MM.1S (cell line): ENCODE data around the gene FBLN2.
A peak's percentile ranks its signal among the peaks of the same experiment; 100 is the strongest.

Experiments
- DNase-seq: peaks from one replicate; pipeline ENCODE4 v3.0.0-alpha.2; 2015
- H2AFZ ChIP-seq: fragments of 300-600 bp; sonication (generic); 2 replicates; pipeline ENCODE4 v1.6.0; 2016; ENCODE audit warnings: antibody characterized with exemption, low read length
- H3F3A ChIP-seq: fragments of 300-600 bp; sonication (generic); 2 replicates; pipeline ENCODE4 v1.6.1; 2016; ENCODE audit warnings: mild to moderate bottlenecking, antibody characterized with exemption, low read length, moderate library complexity, mixed read lengths; ENCODE audit not compliant: insufficient read depth
- H3K27ac ChIP-seq: fragments of 300-600 bp; sonication (generic); 2 replicates; pipeline ENCODE4 v1.5.1; 2016; ENCODE audit warnings: mild to moderate bottlenecking, low read length
- H3K27me3 ChIP-seq: fragments of 300-600 bp; sonication (generic); replicated peaks from 2 replicates; pipeline ENCODE4 v1.6.0; 2016; ENCODE audit warnings: low read length; ENCODE audit not compliant: insufficient read depth
- H3K36me3 ChIP-seq: fragments of 300-600 bp; sonication (generic); replicated peaks from 2 replicates; pipeline ENCODE4 v1.6.1; 2016; ENCODE audit warnings: mild to moderate bottlenecking, low read length, mixed read lengths; ENCODE audit not compliant: insufficient read depth
- H3K4me1 ChIP-seq: fragments of 300-600 bp; sonication (generic); 2 replicates; pipeline ENCODE4 v1.6.1; 2016; ENCODE audit warnings: low read length, mixed read lengths
- H3K4me2 ChIP-seq: fragments of 300-600 bp; sonication (generic); 2 replicates; pipeline ENCODE4 v1.6.0; 2016; ENCODE audit warnings: low read depth, low read length
- H3K4me3 ChIP-seq: fragments of 300-600 bp; sonication (generic); 2 replicates; pipeline ENCODE4 v1.5.1; 2016; ENCODE audit warnings: low read length, mixed read lengths
- H3K79me2 ChIP-seq: fragments of 300-600 bp; sonication (generic); 2 replicates; pipeline ENCODE4 v1.6.1; 2016; ENCODE audit warnings: mixed run types, low read length, mixed read lengths
- H3K9ac ChIP-seq: fragments of 300-600 bp; sonication (generic); 2 replicates; pipeline ENCODE4 v1.6.1; 2016; ENCODE audit warnings: low read length, mixed read lengths
- H3K9me2 ChIP-seq: fragments of 300-600 bp; sonication (generic); replicated peaks from 2 replicates; pipeline ENCODE4 v1.6.1; 2016; ENCODE audit warnings: mild to moderate bottlenecking, low read length, mixed read lengths; ENCODE audit not compliant: insufficient read depth
- H3K9me3 ChIP-seq: fragments of 300-600 bp; sonication (generic); replicated peaks from 2 replicates; pipeline ENCODE4 v1.6.1; 2016; ENCODE audit warnings: mild to moderate bottlenecking, low read length, mixed read lengths; ENCODE audit not compliant: insufficient read depth
- H4K20me1 ChIP-seq: fragments of 300-600 bp; sonication (generic); 2 replicates; pipeline ENCODE4 v1.6.1; 2016; ENCODE audit warnings: mild to moderate bottlenecking, low read length, moderate library complexity, mixed read lengths; ENCODE audit not compliant: insufficient read depth
- CTCF ChIP-seq: fragments of 300-600 bp; sonication (generic); IDR thresholded peaks from 2 replicates; pipeline ENCODE4 v1.5.1; 2016; ENCODE audit warnings: antibody characterized with exemption, low read length, mixed read lengths
- EZH2 ChIP-seq: fragments of 300-600 bp; sonication (generic); optimal IDR thresholded peaks from 2 replicates; pipeline ENCODE3; 2017; ENCODE audit warnings: low read depth, mild to moderate bottlenecking, antibody characterized with exemption, low read length, mixed read lengths
- EZH2phosphoT487 ChIP-seq: fragments of 300-600 bp; sonication (generic); IDR thresholded peaks from 2 replicates; pipeline ENCODE4 v1.6.1; 2018; ENCODE audit warnings: antibody characterized with exemption, low read length

The FBLN2 gene

DNA sequence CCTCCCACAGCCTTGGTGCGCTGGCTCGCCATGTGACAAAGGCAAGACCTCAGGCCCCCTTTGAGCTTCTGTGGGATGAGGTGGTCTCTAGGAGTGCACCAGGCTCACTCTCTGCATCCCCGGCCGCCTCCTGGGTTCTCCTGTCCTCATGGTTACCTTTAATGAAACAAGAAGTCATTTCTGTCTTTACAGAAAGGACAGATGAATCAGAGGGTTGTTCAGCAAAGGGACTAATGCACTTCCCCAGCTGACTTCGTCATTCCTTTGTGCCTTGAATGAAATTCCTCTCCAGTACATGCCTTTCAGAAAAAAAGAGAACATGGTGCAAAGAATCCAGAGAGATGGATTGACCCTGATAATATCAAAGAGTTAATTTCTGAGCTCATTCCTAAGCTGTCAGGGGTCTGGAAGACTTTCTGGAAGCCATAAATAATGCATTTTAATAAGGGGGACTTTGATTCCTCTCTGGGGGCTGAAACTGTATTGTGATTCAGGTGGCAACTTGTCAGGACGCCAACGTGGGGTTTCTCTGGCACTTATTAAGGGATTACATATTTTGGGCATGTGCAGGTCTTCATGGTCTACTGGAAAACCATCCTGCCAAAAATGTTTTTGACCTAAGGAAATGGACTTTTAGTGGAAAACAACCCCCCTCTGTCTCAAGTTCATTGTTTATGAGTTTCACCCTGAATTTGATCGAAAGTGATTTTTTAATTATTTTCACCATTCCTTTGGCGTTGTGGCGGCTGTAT, 122.7 kb downstream of the FBLN2 start:
- H3K4me2 ChIP-seq, result no peak overlapping the region
- no peak overlapping the region for H3K4me3 ChIP-seq
- no peaks in the 10 kb centered on the region for H3K4me1 ChIP-seq
- TF ChIP-seq EZH2 (no peak), EZH2phosphoT487 (no peak), CTCF (no peak)
- no peaks in the 10 kb centered on the region for H4K20me1 ChIP-seq
- H2AFZ ChIP-seq, result no peak overlapping the region
- H3F3A ChIP-seq, result no peaks in the 10 kb centered on the region
- H3K9me3 ChIP-seq, result no peaks in the 10 kb centered on the region
- H3K27me3 ChIP-seq, result peaks cover 86% of the 10 kb centered on the region
- no peaks in the 10 kb centered on the region for H3K79me2 ChIP-seq
- H3K9ac ChIP-seq, result no peak overlapping the region
- no peak overlapping the region for H3K27ac ChIP-seq
- H3K9me2 ChIP-seq, result no peaks in the 10 kb centered on the region
- no peak for DNase-seq
- H3K36me3 ChIP-seq, result no peaks in the 10 kb centered on the region

- H3K4me2 ChIP-seq, result no peak overlapping the region
These were observed 124.3 kb downstream of the FBLN2 start for GRCh38 chr3:13673207-13673606.

DNA sequence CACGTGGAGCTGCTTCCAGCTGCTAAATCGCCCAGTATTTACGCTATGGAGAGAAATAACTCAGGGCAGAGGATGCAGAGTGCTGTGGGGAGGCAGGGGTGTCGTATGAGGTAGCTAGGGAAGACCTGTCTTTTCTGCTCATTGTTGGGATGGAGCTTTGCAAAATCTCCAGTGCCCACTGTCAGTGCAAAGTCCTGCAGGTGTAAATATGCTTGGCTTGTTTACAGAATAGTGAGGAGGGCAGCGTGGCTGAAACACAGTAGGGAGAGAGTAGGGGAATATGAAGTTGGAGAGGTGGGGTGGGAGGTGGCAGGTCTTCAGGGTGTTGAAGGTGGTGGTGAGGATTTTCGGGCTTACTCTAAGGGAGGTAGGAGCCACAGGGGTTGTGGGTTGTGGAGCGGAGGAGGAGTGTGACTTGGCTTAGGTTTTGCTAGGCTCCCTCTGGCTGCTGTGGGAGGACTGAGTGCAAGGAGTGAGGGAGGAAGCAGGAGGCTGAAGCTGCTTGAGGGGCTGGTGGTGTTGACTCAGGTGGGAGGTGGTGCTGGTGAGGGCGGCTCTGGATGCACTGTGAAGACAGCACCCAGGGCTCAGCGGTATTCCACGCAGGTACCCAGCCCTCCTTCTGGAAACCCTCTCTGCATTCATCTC, 125.7 kb downstream of the FBLN2 start:
- Histone ChIP-seq H3K79me2 (no peaks in the 10 kb centered on the region), H4K20me1 (no peaks in the 10 kb centered on the region), H3K4me2 (no peak overlapping the region), H3K4me3 (no peak overlapping the region), H3K27me3 (peaks cover 93% of the 10 kb centered on the region), H3K9ac (no peak overlapping the region), H2AFZ (no peak overlapping the region), H3K36me3 (no peaks in the 10 kb centered on the region), H3K9me2 (no peaks in the 10 kb centered on the region), H3K27ac (no peak overlapping the region), H3K4me1 (no peaks in the 10 kb centered on the region), H3F3A (no peaks in the 10 kb centered on the region), H3K9me3 (no peaks in the 10 kb centered on the region)
- DNase-seq, result no peak
- no peak for TF ChIP-seq EZH2
- TF ChIP-seq EZH2phosphoT487, result no peak
- TF ChIP-seq CTCF, result no peak

More at GRCh38 chr3:13673207-13673606, 124.3 kb downstream of the FBLN2 start:
- Histone ChIP-seq H3F3A (no peaks in the 10 kb centered on the region), H3K4me3 (no peak overlapping the region), H3K9me3 (no peaks in the 10 kb centered on the region), H3K79me2 (no peaks in the 10 kb centered on the region), H3K9ac (no peak overlapping the region), H3K27ac (no peak overlapping the region), H3K4me1 (no peaks in the 10 kb centered on the region), H2AFZ (no peak overlapping the region), H3K27me3 (peaks cover 86% of the 10 kb centered on the region), H3K36me3 (no peaks in the 10 kb centered on the region), H3K9me2 (no peaks in the 10 kb centered on the region), H4K20me1 (no peaks in the 10 kb centered on the region)
- TF ChIP-seq EZH2 (no peak), EZH2phosphoT487 (no peak), CTCF (peak; percentile 35)
- DNase-seq, result no peak
